NCI-H1930 (cell line): ENCODE results near the gene SIPA1L3.

ENCODE experiments used
- DNase-seq, 2 experiments: peaks; one replicate each; lab custom pipeline; 2025; lab: John Stamatoyannopoulos, UW

The SIPA1L3 gene

DNA sequence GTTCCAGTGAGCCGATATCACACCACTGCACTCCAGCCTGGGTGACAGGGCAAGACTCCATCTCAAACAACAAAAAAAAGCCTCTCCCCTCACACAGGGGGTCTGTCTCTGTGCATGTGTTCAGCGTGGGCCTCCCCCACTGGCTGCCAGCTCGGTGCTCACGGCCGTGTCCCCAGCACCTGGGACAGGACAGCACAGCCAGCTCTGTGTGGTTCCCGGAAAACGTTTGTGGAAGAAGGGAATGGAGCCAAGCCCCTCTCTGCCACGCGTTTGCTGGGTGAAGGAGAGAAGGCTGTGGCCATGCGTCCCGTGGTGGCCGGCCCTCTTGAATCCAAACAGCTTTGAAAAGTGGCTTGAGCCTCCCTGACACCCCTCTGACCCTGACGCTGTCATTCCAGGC is 284.7 kb downstream of the SIPA1L3 start:
- DNase-seq: no peak

DNA sequence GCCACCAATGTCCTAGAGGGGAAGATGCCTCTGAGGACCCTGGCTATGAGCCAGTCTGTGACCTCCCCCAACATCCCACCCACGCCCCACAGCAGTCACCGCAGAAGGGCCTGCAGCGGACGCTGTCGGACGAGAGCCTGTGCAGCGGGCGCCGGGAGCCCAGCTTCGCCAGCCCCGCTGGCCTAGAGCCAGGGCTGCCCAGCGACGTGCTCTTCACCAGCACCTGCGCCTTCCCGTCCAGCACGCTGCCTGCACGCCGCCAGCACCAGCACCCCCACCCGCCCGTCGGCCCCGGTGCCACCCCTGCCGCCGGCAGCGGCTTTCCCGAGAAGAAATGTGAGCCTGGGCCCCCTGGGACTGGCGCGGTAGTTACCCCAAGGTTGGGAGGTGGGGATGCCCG is 286.4 kb downstream of the SIPA1L3 start:
- no peak for DNase-seq

DNA sequence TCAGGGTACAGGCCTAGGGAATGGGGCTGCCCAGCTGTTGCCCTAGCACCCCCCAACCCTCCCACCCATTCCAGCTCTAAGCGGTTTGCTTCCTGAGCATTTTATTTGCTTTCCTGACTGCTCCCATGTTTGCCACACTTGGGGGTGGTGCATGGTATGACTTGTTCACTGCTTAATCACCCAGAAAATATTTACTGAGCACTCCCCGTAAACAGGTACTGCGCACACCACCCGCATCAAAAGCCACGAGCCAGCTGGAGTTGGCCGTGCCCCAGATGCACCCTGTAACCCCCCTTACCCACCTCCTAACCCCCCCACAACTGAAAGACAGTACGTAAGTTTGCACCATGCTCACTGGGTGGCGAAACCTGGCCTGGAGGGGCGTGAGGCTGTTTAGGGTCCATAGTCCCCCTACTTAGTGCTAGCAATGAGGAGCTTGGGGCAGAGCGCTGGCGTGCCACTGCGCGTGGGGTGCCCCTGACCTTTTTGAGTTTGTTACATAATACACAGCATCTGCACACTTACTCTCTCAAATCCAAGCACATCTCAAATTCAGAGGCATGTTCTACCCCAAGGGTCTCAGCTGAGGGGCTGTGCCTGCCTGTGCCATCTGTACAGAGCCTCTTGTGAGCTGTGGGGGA is 287.2 kb downstream of the SIPA1L3 start:
- no peak for DNase-seq

DNA sequence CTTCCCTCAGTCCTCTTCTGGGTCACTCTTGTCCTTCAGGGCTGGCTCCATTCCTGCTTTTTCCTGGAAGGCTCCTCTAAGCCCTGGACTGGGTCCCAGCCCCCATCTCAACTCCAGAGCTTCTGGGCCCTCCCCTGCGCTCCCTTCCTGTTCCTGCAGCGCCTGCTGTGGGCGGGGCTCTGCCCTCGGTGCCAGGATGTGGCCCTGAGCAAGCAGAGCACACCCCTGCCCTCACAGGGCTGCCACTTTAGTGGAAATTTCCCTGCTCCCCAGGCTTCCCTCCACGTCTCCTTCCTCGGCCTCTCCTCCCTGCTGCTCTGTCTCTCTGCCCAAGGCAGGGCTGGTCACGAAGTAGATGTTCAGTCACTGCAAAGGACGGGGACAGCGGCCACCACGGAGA is 288.2 kb downstream of the SIPA1L3 start:
- no peak for DNase-seq

DNA sequence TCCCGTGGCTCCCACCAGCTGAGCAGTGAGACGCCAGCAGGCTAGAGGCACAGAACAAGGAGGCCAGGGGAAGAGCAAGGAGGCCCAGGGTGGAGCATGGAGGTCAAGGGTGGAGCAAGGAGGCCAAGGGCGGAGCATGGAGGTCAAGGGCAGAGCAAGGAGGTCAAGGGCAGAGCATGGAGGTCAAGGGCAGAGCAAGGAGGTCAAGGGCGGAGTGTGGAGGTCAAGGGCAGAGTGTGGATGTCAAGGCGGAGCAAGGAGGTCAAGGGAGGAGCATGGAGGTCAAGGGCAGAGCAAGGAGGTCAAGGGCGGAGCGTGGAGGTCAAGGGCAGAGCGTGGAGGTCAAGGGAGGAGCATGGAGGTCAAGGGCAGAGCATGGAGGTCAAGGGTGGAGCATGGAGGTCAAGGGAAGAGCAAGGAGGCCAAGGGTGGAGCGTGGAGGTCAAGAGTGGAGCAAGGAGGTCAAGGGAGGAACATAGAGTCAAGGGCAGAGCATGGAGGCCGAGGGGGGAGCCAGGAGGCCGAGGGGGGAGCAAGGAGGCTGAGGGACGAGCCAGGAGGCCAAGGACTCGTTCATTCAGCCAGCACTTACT is 289.3 kb downstream of the SIPA1L3 start:
- DNase-seq: no peak

DNA sequence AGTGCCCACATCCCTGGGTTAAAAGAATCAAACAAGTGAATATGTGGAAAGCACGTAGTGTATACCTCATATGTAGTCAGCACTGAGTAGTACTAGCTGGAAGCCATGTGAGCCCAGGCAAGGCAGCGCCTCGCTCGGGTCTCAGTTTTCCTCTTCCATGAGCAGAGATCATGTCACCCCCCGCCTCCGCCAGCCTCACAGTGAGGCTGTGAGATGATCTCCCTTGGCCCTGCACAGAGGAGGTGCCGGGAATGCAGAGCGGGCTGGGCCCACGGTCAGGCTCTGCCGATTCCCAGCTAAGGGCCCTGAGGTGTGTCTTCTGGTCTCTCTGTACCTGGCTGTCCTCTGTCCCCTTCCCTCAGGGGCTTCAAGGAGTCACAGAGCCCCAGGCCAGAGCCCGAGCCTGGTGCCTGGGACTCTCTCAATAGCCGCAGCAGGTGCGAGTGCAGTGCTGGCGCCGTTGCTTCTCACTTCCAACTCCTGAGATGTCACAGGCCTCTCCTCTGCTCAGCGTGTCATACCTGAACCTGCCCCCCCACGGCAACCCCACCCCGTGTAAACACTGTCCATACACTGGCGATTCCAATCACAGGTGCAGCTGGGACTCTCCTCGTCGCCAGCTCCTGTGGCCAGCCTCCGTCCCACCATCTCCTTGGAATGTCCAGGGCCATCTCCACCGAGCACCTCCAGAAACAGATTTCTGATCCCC is 290.1 kb downstream of the SIPA1L3 start:
- DNase-seq: no peak

DNA sequence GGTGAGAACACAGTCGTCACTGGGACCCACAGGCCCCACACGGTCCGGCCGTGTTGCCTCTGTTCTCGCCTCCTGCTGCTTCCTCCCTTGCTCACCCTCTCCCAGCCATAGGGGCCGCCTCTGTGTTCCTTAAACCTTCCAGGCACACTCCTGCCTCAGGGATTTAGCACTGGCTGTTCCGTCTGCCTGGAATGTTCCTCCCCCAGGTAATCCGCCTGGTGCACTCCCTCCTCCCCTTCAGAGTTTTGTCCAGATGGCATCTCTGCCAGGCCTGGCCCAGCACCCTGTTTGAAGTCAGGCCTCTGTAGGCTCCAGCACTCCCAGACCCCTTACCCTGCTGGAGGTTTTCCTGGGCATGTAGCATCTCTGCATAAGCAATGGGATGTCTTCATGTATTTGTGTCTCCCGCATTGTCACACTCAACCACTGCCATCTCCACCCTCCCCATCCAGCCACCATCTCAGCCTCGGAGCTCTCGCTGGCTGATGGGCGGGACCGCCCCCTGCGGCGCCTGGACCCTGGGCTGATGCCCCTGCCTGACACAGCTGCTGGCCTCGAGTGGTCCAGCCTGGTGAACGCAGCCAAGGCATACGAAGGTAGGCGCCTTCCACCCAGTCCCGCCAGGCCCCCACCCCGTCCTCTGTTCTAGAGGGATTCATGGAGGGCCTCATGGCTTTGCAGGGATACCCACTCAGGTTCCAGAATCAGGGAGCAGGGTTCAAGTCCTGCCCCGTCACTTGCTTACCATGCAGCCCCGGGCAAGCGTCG is 291.1 kb downstream of the SIPA1L3 start:
- no peak for DNase-seq

DNA sequence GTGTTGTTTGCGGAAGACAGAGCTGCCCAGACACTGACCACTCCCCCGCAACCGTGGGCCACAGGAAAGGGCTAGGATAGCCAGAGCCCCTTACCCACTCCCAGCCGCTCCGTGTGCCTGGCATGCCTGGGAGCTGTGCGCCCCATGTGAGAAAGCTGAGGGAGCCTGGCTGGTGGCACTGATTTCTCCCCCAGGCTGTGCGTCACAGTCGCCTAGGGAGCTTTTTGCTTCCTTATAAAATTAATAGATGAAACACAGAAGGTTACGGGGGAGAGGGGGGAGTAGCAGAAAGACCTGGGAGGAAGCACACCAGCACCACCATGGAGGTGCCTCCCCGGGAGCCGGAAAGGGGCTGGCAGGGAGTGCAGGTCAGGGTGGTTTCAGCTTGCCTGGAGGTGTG is 292.3 kb downstream of the SIPA1L3 start:
- no peak for DNase-seq

DNA sequence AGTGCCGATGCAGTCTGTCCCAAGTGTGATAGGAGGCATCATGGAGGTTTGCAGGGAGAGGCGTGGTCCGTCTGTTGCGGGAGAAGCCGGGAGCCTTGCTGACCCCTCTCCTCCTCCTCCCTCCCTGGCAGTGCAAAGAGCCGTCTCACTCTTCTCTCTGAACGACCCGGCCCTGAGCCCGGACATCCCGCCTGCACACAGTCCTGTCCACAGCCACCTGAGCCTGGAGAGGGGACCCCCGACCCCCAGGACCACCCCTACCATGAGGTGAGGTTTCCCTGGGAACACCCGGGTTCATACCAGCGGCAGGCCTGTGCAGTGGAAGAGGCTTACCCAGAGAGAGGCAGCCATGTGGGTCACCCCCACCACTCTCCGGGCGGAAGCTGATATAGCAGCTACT is 294.7 kb downstream of the SIPA1L3 start:
- no peak for DNase-seq

DNA sequence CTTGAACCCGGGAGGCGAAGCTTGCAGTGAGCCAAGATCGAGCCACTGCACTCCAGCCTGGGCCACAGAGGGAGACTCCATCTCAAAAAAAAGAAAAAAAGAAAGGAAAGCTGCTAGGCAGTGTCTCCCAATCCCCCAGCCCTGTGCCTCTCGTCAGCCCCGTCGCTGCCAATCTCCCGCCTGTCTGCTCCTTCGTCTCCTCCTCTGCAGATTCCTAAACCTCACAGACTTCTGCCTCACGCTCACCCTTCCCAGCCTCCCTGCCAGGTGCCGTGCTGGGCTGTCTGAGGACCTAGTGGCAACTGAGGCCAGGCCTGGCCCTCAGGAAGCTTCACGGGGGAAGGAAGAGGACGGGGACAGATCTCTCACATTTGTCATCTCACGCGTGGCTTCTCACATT is 295.5 kb downstream of the SIPA1L3 start:
- no peak for DNase-seq

DNA sequence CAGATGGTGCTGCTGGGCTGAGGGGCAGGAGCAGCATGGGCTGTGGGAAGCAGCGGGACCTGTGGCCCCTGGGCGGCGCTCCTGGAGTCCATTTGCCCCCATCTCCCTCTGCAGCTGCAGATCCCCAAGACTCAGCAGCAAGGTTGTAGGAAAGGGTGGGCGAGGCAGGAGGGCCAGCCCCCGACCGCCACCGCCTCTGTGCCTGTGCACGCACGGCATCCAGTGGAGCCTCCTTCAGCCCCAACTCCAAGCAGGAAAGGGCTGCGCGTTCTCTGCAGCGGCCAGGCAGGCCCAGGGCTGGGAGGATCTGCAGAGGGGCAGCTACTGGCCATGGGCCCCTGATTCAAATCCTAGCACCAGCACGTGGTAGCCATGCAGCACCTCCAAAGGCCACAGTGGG is 296.2 kb downstream of the SIPA1L3 start:
- DNase-seq: no peak

DNA sequence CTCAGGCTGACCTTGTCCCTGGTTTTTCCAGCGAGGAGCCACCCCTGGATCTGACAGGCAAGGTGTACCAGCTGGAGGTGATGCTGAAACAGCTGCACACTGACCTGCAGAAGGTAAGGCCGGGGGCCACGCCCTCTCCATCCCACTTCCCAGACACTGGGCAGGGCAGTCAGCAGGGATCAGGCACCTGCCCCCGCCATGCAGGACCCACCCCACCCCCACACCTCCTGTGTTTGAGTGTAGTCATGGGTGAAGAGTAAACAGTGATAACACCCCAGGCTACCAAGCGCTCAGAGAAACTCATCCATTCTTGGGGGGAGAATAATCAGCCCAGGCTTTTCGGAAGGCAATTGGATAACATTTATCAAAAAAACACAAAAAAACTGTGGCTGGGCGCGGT is 297.1 kb downstream of the SIPA1L3 start:
- DNase-seq: no peak

DNA sequence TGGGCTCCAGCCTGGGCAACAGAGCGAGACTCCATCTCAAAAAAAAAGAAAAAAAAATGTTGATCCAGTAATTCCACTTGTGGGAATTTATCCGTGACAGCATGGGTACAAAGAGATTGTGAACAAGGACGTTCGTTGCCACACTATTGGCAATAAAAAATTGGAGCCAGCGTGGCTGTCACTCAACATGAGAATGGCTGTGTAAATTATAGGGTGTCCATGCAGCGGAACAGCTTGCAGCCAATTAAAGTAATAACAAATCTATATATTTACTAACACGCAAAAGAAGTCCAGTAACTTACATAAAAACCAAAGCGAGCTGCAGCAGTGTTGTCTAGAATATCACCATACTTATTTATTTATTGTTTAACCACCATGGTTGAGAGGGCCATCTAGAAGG is 297.7 kb downstream of the SIPA1L3 start:
- DNase-seq: no peak

DNA sequence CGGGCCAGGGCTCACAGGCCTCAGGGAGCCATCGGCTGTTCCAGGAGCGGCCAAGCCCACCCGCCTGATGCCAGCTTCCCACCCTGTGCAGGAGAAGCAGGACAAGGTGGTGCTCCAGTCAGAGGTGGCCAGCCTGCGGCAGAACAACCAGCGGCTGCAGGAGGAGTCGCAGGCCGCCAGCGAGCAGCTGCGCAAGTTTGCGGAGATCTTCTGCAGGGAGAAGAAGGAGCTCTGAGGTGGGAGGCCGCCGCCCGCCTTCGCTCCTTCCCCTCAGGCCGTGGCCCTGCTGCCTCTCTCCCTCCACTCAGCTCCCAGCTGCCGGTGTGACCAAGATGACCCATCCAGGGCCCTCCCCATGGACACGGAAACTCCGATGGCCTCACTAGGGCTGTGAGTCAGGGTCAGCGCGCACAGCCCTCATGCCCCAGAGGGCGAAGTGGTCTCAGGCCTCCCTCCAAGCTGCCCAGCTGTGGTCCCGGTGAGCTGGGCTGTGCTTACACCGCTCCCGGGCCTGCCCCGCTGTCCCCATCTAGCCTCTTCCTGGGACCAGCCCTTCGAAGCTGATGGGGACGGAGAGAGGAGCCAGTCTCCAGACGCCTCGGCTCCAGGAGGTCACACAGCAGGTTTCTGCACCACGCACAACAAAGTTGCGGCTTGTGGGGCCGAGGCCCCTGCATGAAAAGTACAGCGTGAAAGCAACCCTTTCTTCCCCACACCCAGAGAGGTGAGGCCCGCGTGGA is 299.2 kb downstream of the SIPA1L3 start:
- no peak for DNase-seq

DNA sequence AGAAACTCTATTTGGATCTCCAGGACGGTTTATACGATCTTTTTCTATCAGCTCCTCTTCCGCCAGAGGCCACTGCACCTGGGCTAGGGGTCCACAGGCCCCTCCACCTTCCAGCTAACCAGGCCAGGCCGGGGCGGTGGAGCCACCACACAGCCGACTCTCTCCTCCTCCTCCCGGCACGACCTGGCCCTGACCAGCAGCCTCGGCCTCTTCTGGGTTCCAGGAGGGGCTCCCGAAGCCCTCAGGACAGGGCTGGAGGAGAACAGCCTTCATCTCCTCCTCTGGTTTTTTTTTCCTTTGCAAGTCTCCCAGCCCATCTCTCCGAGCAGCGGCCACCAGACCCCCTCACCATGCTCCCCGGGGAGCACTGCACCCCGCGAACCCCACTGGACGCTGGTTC is 299.9 kb downstream of the SIPA1L3 start:
- no peak for DNase-seq

DNA sequence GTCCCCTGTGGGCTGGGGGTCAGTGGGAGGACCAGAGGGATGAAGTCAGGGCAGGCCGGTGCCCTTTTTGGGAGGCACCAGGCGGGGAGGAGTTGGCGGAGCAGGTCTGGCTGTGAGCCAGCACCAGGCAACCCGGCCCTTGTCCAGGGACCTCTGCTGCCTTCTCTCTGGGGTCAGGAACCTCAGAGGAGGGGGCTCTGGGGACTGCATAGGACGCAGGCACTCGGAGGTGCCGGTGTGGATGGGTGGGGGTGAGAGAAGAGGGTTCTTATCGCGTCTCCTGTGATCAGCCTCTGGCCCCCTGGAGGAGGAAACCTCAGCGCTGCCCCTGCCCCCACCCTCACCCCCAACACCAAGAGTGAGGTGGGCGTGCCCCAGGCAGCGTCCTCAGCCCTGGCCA is 300.5 kb downstream of the SIPA1L3 start:
- no peak for DNase-seq

DNA sequence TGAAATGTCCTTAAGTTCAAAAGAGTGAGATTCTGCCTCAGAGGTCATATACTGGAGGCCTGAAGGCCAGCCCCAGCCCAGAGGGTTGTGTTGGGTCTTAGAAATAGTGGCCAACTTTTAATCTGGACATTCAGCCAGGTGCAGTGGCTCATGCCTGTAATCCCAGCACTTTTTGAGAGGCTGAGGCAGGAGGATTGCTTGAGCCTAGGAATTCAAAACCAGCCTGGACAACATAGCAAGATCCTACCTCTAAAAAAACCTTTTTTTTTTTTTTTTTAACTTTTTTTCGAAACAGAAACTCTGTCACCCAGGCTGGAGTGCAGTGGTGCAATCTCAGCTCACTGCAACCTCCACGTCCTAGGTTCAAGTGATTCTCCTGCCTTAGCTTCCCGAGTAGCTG is 301.6 kb downstream of the SIPA1L3 start:
- DNase-seq: no peak

DNA sequence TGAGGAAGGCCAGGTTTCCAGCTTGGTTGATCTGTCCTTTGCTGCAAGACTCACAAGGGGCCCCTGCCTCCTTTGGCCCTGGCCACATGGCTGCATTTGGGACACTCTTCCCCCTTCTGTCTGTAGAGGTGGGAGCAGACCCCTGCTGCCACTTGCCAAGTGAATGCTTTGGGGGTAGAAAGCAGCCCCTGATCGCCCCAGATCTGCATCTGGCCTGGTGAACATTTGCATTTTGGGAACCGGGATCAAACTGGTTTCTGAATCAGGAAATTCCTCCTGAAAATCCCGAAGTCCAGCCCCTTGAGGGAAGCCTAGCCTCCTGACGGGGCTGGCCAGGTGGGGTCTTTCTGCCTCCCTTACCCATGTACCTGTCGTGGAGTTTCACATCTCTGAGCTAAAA is 302.1 kb downstream of the SIPA1L3 start:
- no peak for DNase-seq

DNA sequence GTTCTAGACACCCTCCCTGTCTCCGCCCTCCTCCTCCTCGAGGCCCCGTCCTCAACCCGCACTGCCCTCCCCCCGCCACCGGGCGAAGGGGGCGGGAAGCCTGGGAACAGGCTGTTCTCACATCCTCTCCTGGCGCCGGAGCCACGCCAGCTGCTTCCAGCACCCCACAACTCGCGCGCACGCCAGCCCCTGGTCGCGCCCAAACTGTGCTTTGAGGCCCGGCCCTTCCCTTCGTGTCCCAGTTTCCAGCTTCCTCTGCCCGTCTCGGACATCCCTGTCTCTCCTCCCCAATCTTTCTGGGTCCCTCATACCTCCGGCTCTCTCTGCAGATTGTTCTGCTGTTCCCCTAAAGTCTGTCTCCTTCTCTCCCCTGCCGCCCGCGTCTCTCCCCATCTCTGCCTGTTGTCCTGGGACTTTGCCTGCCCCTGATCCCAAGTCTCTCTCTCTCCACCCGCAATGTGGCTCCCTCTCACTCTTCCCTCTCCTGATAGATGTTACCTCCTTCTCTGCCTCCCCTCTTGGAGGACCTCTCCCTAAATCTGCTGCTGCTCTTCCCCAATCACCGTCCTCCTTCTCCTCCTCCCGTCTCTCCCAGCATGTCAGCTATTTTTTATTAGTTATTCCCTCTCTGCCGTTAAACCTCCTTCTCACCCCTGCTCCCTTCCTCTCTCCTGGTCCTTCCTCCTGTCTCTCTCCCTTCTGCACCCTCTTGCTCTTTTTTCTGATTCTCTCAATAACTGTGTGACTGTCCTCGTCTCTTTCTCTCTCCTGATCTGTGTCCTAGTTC is 302.9 kb downstream of the SIPA1L3 start:
- no peak for DNase-seq

DNA sequence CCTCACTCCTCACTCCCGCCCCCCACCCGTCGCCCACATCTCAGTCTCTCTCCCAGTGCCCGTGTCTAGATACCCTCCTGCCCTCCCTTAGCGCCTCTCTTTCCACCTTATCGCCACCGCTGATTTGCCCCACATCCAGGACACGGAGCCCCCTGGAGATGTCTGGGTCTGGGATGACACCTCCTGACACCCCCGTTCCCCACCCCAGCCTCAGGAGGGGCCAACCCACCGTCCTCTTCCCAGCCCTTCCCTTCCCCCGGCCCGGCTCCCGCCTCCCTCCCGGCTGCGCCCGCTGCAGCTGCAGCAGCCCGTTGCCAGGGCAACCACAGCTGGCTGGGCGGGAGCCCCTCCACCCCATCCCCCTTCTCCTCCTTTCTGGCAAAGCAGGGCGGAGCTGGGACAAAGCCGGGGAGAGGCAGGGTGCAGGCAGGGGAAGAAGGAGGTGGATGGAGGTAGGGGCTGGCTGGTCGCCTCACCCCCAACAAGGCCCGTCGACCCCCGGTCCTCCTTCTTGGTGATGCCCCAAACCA is 303.5 kb downstream of the SIPA1L3 start:
- peak in 1 of 2 experiments; percentile 44 for DNase-seq

DNA sequence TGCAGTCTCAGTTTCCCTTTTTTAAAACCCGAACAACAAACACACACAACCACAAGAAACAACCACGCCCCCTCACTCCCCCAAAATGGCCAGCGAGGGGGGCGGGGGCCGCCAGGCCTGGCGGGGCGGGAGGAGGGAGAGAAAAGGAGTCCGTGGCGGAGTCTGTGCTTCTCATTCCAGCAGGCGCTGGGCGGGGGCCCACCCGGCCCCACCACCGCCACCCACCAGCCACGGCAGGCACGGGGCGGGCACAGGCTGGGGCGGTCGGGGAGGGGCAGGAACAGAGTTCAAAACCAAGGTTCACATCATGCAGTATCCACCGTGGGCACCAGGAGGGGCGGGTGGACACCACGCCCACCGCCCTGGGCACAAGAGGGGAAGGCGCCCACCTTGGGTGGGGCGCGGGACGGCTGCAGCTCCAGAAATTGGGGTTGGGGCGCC is 304.2 kb downstream of the SIPA1L3 start:
- no peak for DNase-seq
